HepG2 (cell line): Measurements from ENCODE around the gene ASGR1. TPM values are rescaled to one million over a fixed set of nuclear protein-coding genes. Genes with fewer than 3 reads are reported as not detected.

Source experiments
- ATAC-seq: fragments of 200-7000 bp; cut with Tn5 transposase; 3 replicates; pipeline ENCODE4 v1.9.1; 2020; ENCODE audit warnings: mild to moderate bottlenecking, moderate library complexity
- BruUV-seq: library from RNA; stranded (reverse); fragments of 400-500 nt; replicated peaks from 2 replicates; lab custom pipeline; 2021; lab: Mats Ljungman, UMichigan
- CTCF ChIA-PET: fragments of 300-600 bp; formaldehyde crosslinking; extraction: SDS; loops from one replicate; lab custom pipeline; 2021; ENCODE audit warnings: low total read pairs, inconsistent platforms, low intra/inter-chr PET ratio; lab: Yijun Ruan, JAX
- POLR2A ChIA-PET: fragments of 350-600 bp; sonication (Branson Sonifier 250); formaldehyde crosslinking; loops from one replicate; lab custom pipeline; 2020; ENCODE audit warnings: antibody characterized with exemption, inconsistent platforms; lab: Yijun Ruan, JAX
- DNase-seq: peaks from one replicate; pipeline ENCODE4 v3.0.0-alpha.2; 2015; ENCODE audit warnings: low spot score
- FAIRE-seq: peaks from 3 replicates; lab custom pipeline; 2011; peaks lifted over from hg19 to GRCh38; lab: Jason Lieb, UNC
- H2AFZ ChIP-seq: one replicate; pipeline ENCODE4 v1.6.1; 2011; ENCODE audit warnings: low read length, inconsistent platforms
- H3K27ac ChIP-seq: fragments of 300-600 bp; 3 replicates; pipeline ENCODE4 v1.8.0; 2011; ENCODE audit warnings: mixed run types, mild to moderate bottlenecking, mixed read lengths, low read length, inconsistent platforms; ENCODE audit not compliant: insufficient read depth; ENCODE audit errors: extremely low read length
- H3K27me3 ChIP-seq, 2 experiments: fragments of 200-600 bp in 1 of 2; 2 replicates in 1 of 2; 3 replicates in 1 of 2; pipeline versions ENCODE4 v1.6.0 to v1.8.0; 2011; ENCODE audit warnings: low read length in 2 of 2, mild to moderate bottlenecking in 2 of 2, moderate library complexity in 2 of 2, inconsistent platforms in 1 of 2; ENCODE audit not compliant: insufficient read depth in 2 of 2, control insufficient read depth in 1 of 2
- H3K36me3 ChIP-seq, 2 experiments: fragments of 200-600 bp in 1 of 2; replicated peaks in 1 of 2; 2 replicates in 1 of 2; 3 replicates in 1 of 2; pipeline versions ENCODE4 v1.5.1 to v1.8.0; 2011; ENCODE audit warnings: low read length in 2 of 2, inconsistent platforms in 1 of 2; ENCODE audit not compliant: insufficient read depth in 2 of 2, control insufficient read depth in 1 of 2
- H3K4me1 ChIP-seq: 2 replicates; pipeline ENCODE4 v1.5.1; 2012; ENCODE audit warnings: low read length, inconsistent platforms; ENCODE audit not compliant: insufficient read depth
- H3K4me2 ChIP-seq: 2 replicates; pipeline ENCODE4 v1.6.0; 2011; ENCODE audit warnings: low read depth, low read length, inconsistent platforms
- H3K4me3 ChIP-seq, 3 experiments: fragments of 200-600 bp in 1 of 3; sonication (generic), shearing (Covaris generic) in 1 of 3; replicated peaks in 1 of 3; 2 replicates each; pipeline ENCODE4 v1.5.1; 2011 to 2016; ENCODE audit warnings: low read length in 3 of 3, inconsistent platforms in 2 of 3, low read depth in 2 of 3, mild to moderate bottlenecking in 2 of 3, control low read depth in 1 of 3, mixed read lengths in 1 of 3; ENCODE audit not compliant: insufficient read depth in 1 of 3
- H3K79me2 ChIP-seq: one replicate; pipeline ENCODE4 v1.6.1; 2011; ENCODE audit warnings: low read length, inconsistent platforms; ENCODE audit not compliant: insufficient read depth
- H3K9ac ChIP-seq: 2 replicates; pipeline ENCODE4 v1.6.0; 2011; ENCODE audit warnings: mild to moderate bottlenecking, low read depth, low read length, inconsistent platforms; ENCODE audit not compliant: insufficient read depth
- H3K9me3 ChIP-seq: 2 replicates; pipeline ENCODE4 v1.5.1; 2012; ENCODE audit warnings: mild to moderate bottlenecking, low read length
- H4K20me1 ChIP-seq: 2 replicates; pipeline ENCODE4 v1.6.0; 2011; ENCODE audit warnings: inconsistent platforms, mild to moderate bottlenecking, low read length, moderate library complexity; ENCODE audit not compliant: insufficient read depth
- ASH2L ChIP-seq: fragments of 300-600, 200-600 bp; sonication (generic); IDR thresholded peaks from 2 replicates; pipeline ENCODE4 v1.7.0; 2017; ENCODE audit warnings: low read depth, mild to moderate bottlenecking, moderate library complexity, mixed read lengths, low read length; ENCODE audit not compliant: insufficient read length
- MAF1 ChIP-seq: sonication (generic); formaldehyde crosslinking; IDR thresholded peaks from 2 replicates; pipeline ENCODE4 v1.5.0; 2020; ENCODE audit warnings: missing genetic modification reagents, borderline replicate concordance
- NFIC ChIP-seq: IDR thresholded peaks from 2 replicates; pipeline ENCODE4 v1.6.1; 2012; ENCODE audit warnings: mild to moderate bottlenecking, low read length, inconsistent platforms
- RNF2 ChIP-seq: fragments of 450-650 bp; conservative IDR thresholded peaks from 2 replicates; pipeline ENCODE4 v1.6.1; 2016; ENCODE audit warnings: low read depth
- SATB2 ChIP-seq: sonication (generic); formaldehyde crosslinking; IDR thresholded peaks from 2 replicates; pipeline ENCODE4 v1.5.0; 2020; ENCODE audit warnings: missing genetic modification reagents
- SMAD1 ChIP-seq: sonication (generic); formaldehyde crosslinking; IDR thresholded peaks from 2 replicates; pipeline ENCODE4 v1.4.0; 2020; ENCODE audit warnings: missing genetic modification reagents, low read depth, mild to moderate bottlenecking, borderline replicate concordance
- SOX6 ChIP-seq, 2 experiments: fragments of 450-650 bp in 1 of 2; sonication (generic) in 1 of 2; formaldehyde crosslinking in 1 of 2; IDR thresholded peaks; 2 replicates each; pipeline versions ENCODE4 v1.4.0 to v1.6.1; 2017 to 2020; ENCODE audit warnings: antibody characterized with exemption in 1 of 2, mild to moderate bottlenecking in 1 of 2, missing genetic modification reagents in 1 of 2
- YY1 ChIP-seq: IDR thresholded peaks from 2 replicates; pipeline ENCODE4 v1.6.1; 2011; ENCODE audit warnings: low read length, low read depth, moderate library complexity, mild to moderate bottlenecking; ENCODE audit not compliant: insufficient read depth, insufficient replicate concordance
- ZNF572 ChIP-seq: sonication (generic); formaldehyde crosslinking; IDR thresholded peaks from 2 replicates; pipeline ENCODE4 v1.5.1; 2020; ENCODE audit warnings: mild to moderate bottlenecking, missing genetic modification reagents
- ZNF660 ChIP-seq: sonication (generic); formaldehyde crosslinking; IDR thresholded peaks from 2 replicates; pipeline ENCODE4 v1.5.1; 2020; ENCODE audit warnings: mild to moderate bottlenecking, low read depth, missing genetic modification reagents, borderline replicate concordance
- ZNF672 ChIP-seq: sonication (generic); formaldehyde crosslinking; IDR thresholded peaks from 2 replicates; pipeline ENCODE4 v1.8.1; 2022; ENCODE audit warnings: missing genetic modification reagents
- ZSCAN12 ChIP-seq: sonication (generic); formaldehyde crosslinking; IDR thresholded peaks from 2 replicates; pipeline ENCODE4 v1.9.0; 2021; ENCODE audit warnings: mild to moderate bottlenecking, missing genetic modification reagents
- ZSCAN29 ChIP-seq: sonication (generic); formaldehyde crosslinking; conservative IDR thresholded peaks from 2 replicates; pipeline ENCODE4 v1.4.0; 2020; ENCODE audit warnings: mild to moderate bottlenecking, missing genetic modification reagents
- WGBS: methylation state at CpG from one replicate; pipeline ENCODE4 v1.1.6; 2017; ENCODE audit warnings: low lambda C conversion rate; 5-methylcytosine and 5-hydroxymethylcytosine counted together
- in situ Hi-C: cut with HindIII; loops from 2 replicates; pipeline ENCODE4 v1.10.0; 2017; ENCODE audit warnings: low pct_unique_long_range_greater_than_20kb; ENCODE audit not compliant: extremely low pct_ligation_motif_present
- intact Hi-C: fragments of 100-400 bp; cut with micrococcal nuclease; formaldehyde crosslinking; loops from one replicate; pipeline ENCODE4 v1.10.0; 2022; ENCODE audit not compliant: unreplicated experiment
- polyA plus RNA-seq, 8 experiments: library from polyadenylated mRNA; depleted of rRNA in 3 of 8; stranded (reverse) in 7 of 8; unstranded in 1 of 8; fragments of >200 nt; fragmentation: Illumina TruSeq in 4 of 8; extraction: Trizol in 4 of 8; gene quantifications; 2 replicates each; pipeline versions ENCODE4 v1.2.1 to v1.2.3, GENCODE V29; 2011 to 2016; ENCODE audit warnings: low read depth in 4 of 8, missing spikeins in 1 of 8, mixed read lengths in 1 of 8; ENCODE audit not compliant: insufficient read depth in 1 of 8
- total RNA-seq, 5 experiments: library from RNA; depleted of rRNA; stranded (reverse); fragments of >200 nt; fragmentation: Illumina TruSeq; extraction: Trizol; gene quantifications; 2 replicates each; pipeline ENCODE4 v1.2.3, GENCODE V29; 2016; ENCODE audit warnings: low read depth in 1 of 5
- TF ChIP-seq, protein P1 (sequence below): sonication (generic); formaldehyde crosslinking; IDR thresholded peaks from 2 replicates; pipeline ENCODE4 v1.5.1; 2020; ENCODE audit warnings: mild to moderate bottlenecking, missing genetic modification reagents, moderate library complexity
- TF ChIP-seq, protein P2 (sequence below): sonication (generic); formaldehyde crosslinking; IDR thresholded peaks from 2 replicates; pipeline ENCODE4 v1.5.0; 2020; ENCODE audit warnings: mild to moderate bottlenecking, missing genetic modification reagents

Gene ASGR1
- total and polyA plus RNA-seq, 2 of the 13 experiments (the other 11 are each of a cell fraction or from before 2014, with no cell fraction given): 353 to 796 TPM

DNA sequence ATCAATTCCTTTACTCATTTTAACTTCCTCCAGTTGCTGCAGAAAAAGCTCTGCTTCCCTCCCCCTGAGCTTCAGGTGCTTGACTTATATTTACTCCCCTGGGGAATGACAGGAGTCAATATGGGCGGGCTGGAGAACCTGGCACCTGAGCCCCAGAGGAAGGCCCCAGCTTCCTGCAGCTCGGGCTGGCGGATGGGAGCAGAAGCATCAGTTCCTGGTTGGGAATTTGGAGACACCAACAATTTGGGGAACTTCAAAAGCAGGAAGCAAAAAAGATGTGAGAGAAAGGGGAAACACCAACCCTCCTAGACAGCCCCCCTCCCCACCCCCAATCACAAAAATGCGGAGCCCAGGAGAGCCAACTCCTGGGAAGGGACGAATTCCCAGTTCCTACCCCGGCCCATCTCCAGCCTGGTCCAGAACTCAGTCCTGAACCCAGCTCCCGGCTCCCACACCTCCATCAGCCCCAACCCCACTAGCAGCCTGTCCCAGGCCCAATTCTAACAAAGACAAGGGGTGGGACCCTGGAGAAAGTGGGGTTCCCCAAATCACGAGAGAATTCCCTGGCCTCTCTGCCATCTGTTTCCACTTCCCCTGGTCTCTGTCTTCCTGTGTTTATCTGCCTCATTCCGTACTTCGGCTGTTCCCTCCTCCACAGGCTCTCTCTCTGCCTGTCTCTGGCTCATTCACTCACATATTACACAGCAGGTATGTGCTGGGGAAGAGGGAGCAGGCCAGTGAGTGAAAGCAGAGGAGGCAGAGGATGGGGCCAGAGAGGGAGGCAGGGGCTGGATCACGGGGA lies 48.3 kb downstream of the ASGR1 start (continued):
- TF ChIP-seq, protein P1, sequence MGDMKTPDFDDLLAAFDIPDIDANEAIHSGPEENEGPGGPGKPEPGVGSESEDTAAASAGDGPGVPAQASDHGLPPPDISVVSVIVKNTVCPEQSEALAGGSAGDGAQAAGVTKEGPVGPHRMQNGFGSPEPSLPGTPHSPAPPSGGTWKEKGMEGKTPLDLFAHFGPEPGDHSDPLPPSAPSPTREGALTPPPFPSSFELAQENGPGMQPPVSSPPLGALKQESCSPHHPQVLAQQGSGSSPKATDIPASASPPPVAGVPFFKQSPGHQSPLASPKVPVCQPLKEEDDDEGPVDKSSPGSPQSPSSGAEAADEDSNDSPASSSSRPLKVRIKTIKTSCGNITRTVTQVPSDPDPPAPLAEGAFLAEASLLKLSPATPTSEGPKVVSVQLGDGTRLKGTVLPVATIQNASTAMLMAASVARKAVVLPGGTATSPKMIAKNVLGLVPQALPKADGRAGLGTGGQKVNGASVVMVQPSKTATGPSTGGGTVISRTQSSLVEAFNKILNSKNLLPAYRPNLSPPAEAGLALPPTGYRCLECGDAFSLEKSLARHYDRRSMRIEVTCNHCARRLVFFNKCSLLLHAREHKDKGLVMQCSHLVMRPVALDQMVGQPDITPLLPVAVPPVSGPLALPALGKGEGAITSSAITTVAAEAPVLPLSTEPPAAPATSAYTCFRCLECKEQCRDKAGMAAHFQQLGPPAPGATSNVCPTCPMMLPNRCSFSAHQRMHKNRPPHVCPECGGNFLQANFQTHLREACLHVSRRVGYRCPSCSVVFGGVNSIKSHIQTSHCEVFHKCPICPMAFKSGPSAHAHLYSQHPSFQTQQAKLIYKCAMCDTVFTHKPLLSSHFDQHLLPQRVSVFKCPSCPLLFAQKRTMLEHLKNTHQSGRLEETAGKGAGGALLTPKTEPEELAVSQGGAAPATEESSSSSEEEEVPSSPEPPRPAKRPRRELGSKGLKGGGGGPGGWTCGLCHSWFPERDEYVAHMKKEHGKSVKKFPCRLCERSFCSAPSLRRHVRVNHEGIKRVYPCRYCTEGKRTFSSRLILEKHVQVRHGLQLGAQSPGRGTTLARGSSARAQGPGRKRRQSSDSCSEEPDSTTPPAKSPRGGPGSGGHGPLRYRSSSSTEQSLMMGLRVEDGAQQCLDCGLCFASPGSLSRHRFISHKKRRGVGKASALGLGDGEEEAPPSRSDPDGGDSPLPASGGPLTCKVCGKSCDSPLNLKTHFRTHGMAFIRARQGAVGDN: peak; percentile 18; the same call in 1 of the 2 replicates

DNA sequence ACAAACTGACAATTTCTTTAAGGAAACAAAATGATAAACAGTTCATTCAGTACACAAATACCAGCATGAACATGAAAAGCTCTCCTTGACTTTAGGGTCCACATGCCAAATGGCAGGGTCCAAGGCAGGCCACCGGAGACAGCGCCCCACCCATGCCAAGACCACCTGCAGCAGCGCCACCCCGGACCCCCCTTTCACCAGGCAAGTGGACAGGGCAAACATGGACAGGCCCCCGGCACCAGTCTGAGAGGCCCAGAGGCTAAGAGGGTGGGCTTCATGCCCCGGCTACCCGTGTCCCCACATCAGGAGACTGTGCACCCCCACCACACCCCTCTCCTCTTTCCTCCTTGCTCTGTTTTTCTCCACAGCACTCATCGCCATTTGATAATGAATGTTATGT lies 49.9 kb downstream of the ASGR1 start:
- H3K36me3 ChIP-seq: no peaks in the 10 kb centered on the region
- H2AFZ ChIP-seq: no peak overlapping the region
- H3K9ac ChIP-seq: no peak overlapping the region
- intact Hi-C loops (no loop called here), in situ Hi-C loops (no loop called here)
- no peaks in the 10 kb centered on the region for H4K20me1 ChIP-seq
- CTCF ChIA-PET: no interaction called here
- no peak overlapping the region for H3K27ac ChIP-seq
- H3K9me3 ChIP-seq: no peaks in the 10 kb centered on the region
- DNase-seq: no peak
- H3K4me2 ChIP-seq: no peak overlapping the region
- H3K27me3 ChIP-seq: no peaks in the 10 kb centered on the region
- POLR2A ChIA-PET: interaction anchor here (1.0 to 2.3 kb wide), 2 partner anchors 14 to 17 kb away, joined by 3 to 14 read pairs; partner anchors contain the start of gene ASGR2
- 91% methylated on average over 3 of the region's 8 CpGs for WGBS
- FAIRE-seq: no peak
- no peak overlapping the region for H3K4me3 ChIP-seq
- no peaks in the 10 kb centered on the region for H3K79me2 ChIP-seq
- BruUV-seq: no TSS peak
- ATAC-seq: no peak
- peaks cover 41% of the 10 kb centered on the region for H3K4me1 ChIP-seq
- TF ChIP-seq ZNF660 (CRISPR knock-in tag) (no peak), ZNF672 (CRISPR knock-in tag) (no peak), RNF2 (no peak), MAF1 (CRISPR knock-in tag) (no peak), ZSCAN29 (CRISPR knock-in tag) (no peak), SMAD1 (no peak), YY1 (no peak), SATB2 (no peak), ZNF572 (CRISPR knock-in tag) (no peak), ZSCAN12 (CRISPR knock-in tag) (no peak), NFIC (no peak), SOX6 (IDR thresholded peaks at IDR 0.05) (no peak), SOX6 (CRISPR knock-in tag; IDR thresholded peaks at IDR 0.05) (no peak), ASH2L (no peak)
- TF ChIP-seq, protein P2, sequence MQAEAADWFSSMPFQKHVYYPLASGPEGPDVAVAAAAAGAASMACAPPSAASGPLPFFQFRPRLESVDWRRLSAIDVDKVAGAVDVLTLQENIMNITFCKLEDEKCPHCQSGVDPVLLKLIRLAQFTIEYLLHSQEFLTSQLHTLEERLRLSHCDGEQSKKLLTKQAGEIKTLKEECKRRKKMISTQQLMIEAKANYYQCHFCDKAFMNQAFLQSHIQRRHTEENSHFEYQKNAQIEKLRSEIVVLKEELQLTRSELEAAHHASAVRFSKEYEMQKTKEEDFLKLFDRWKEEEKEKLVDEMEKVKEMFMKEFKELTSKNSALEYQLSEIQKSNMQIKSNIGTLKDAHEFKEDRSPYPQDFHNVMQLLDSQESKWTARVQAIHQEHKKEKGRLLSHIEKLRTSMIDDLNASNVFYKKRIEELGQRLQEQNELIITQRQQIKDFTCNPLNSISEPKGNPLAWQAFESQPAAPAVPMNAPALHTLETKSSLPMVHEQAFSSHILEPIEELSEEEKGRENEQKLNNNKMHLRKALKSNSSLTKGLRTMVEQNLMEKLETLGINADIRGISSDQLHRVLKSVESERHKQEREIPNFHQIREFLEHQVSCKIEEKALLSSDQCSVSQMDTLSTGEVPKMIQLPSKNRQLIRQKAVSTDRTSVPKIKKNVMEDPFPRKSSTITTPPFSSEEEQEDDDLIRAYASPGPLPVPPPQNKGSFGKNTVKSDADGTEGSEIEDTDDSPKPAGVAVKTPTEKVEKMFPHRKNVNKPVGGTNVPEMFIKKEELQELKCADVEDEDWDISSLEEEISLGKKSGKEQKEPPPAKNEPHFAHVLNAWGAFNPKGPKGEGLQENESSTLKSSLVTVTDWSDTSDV (CRISPR knock-in tag): no peak
